Adipose tissue (tissue), 3 donors: Measurements from ENCODE around the gene OPCML. TPM values are rescaled to one million over a fixed set of nuclear protein-coding genes. Genes with fewer than 3 reads are reported as not detected.

Experiments used
- H3K27ac ChIP-seq: one replicate; pipeline ENCODE4 v1.5.1; 2013; ENCODE audit warnings: low read depth, low read length
- WGBS, 3 donors: extraction: QIAGEN DNeasy Blood & Tissue Kit; methylation state at CpG; one replicate each; pipeline ENCODE4 v1.1.7; 2013; 5-methylcytosine and 5-hydroxymethylcytosine counted together
- polyA plus RNA-seq, 3 donors: library from polyadenylated mRNA; stranded (reverse); fragments of 200-250 nt; gene quantifications; one replicate each; pipeline ENCODE4 v1.2.3, GENCODE V29; 2013
- donor health status: healthy with polysubstance abuse.
- donor health status: Bipolar disorder and iron deficiency.
- donor health status: healthy.

The OPCML gene
- polyA plus RNA-seq, 3 donors, result 0.01 to 0.04 TPM; not detected in 1

DNA sequence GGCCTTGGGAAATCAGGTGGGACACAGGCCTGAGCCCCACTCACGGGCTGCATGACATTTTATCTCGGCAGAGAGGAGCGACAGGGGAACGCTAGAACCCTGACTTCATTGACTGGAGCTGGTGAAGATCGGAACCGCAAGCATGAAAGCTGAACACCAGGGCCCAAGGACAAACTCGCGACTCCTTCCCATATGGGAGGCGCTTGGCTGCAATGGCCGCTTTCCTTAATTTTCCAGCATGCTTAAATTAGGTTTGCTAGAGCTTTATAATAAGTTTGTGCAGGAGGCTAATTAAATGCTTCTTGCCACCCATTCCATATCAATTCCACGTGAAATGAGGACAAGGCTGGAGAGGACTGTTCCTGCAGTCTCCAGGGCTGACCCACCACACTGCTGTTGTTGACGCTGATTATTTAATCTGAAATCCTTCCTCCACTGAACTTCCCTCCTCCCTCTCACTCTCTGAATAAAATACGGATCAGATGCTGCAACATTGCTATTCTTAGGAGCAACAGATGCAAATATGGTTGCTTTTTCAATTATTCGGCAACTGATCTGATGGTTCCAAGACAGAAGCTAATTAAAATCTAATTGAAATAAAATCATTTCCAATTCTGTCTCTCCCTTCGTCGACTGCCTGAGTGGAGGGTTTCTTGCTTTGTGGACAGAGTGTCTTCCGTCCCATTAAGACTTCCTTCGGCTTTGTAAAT is 692.9 kb downstream of the OPCML start:
- no peak overlapping the region for H3K27ac ChIP-seq
- WGBS, 3 donors, result 79 to 86% (median 86%) methylated on average over 18 of the region's 18 CpGs

DNA sequence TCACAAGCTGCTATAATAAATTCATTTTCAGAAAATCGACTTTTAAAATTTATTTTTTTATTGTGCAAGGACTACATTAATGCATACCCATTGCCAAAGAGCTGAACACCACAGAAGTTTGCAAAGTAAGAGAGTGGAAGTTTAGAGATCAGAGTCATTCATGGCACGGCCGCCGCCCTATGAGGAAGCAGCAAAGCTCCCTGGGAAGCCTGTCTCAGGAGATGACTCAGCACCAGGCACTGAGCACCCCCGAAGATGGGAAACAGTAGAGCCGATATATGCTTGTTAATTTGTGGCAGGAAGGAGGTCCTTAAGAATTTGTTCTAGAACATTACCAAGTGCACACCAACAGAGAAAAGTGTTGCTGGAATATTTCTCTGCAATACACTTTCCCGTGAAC is 693.7 kb downstream of the OPCML start:
- WGBS, 3 donors, result 47 to 73% (median 53%) methylated on average over 7 of the region's 7 CpGs
- no peak overlapping the region for H3K27ac ChIP-seq

DNA sequence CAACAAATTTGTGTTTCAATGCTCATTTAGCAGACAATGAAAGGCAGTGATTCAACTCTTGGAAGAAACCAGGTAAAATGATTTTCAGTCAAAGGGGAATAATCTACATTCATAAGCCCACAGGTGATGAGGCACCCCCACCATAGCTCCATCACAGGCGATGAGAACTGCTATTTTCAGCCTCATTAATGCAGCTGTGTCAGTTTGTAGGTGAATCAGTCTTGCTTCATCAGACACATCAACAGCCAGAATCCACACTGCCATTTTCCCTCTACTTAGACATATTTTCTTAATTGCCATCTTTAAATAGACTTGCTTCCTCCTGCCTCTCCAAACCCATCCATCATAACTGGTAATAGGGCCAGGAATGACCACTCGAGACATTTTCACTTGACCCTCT is 701.0 kb downstream of the OPCML start:
- 58 to 74% (median 63%) methylated on average over 2 of the region's 2 CpGs for WGBS, 3 donors
- H3K27ac ChIP-seq, result no peak overlapping the region

GRCh38 chr11:132824642-132825041 is 707.7 kb downstream of the OPCML start:
- no peak overlapping the region for H3K27ac ChIP-seq
- WGBS, 3 donors, result 44 to 82% (median 59%) methylated on average over 1 of the region's 1 CpG

- 85 to 97% (median 93%) methylated on average over 5 of the region's 5 CpGs for WGBS, 3 donors
- H3K27ac ChIP-seq, result no peak overlapping the region
These were observed 710.0 kb downstream of the OPCML start for GRCh38 chr11:132822276-132822675.

GRCh38 chr11:132821499-132821898 is 710.8 kb downstream of the OPCML start:
- 63 to 82% (median 70%) methylated on average over 4 of the region's 4 CpGs for WGBS, 3 donors

GRCh38 chr11:132821014-132821413 is 711.3 kb downstream of the OPCML start:
- no peak overlapping the region for H3K27ac ChIP-seq
- 29 to 43% (median 32%) methylated on average over 1 of the region's 1 CpG for WGBS, 3 donors

More at GRCh38 chr11:132821499-132821898, 710.8 kb downstream of the OPCML start:
- H3K27ac ChIP-seq, result no peak overlapping the region

DNA sequence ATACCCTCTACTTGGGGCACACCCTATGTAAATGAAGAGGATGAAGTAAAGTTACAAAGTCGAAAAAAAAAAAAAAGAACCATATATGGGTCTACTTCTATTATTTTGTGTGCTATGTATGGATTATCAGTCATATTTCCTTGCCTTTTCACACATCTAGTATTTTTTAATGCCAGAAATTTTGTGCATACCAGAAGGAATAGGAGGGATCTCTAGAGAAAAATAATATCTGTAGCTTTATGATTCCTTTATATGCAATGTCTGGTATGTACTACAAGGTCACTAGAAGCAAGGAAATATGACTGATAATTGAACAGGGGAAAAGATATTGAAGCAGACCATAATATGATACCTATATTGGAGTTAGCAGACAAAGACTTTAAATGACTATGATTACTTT is 713.4 kb downstream of the OPCML start:
- 63 to 79% (median 68%) methylated on average over 1 of the region's 1 CpG for WGBS, 3 donors
- H3K27ac ChIP-seq, result no peak overlapping the region

GRCh38 chr11:132817387-132817786 is 714.9 kb downstream of the OPCML start:
- H3K27ac ChIP-seq, result no peak overlapping the region

GRCh38 chr11:132814410-132814809 is 717.9 kb downstream of the OPCML start:
- WGBS, 3 donors, result 53 to 83% (median 80%) methylated on average over 2 of the region's 2 CpGs
- no peak overlapping the region for H3K27ac ChIP-seq

More at GRCh38 chr11:132817387-132817786, 714.9 kb downstream of the OPCML start:
- 87 to 100% (median 90%) methylated on average over 1 of the region's 1 CpG for WGBS, 3 donors

DNA sequence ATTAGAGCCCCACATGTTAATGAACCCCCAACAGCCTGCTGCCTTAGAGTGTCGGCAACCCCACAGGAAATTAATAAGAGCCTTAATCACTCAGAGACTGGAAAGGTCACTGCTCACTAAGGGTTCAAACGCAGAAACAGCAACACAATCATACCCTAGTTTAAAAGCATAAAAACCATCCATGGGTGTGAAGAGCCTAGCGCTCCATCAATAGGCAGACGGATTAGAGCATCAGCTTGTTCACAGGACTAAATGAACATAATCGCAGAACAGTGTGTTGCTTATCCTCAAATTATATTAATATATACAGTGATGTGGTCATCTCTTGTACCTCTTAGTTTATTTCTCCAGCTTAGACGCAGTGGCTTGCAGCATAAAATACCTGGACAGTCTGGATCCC is 720.7 kb downstream of the OPCML start:
- 80 to 85% (median 84%) methylated on average over 6 of the region's 6 CpGs for WGBS, 3 donors
- H3K27ac ChIP-seq, result no peak overlapping the region

DNA sequence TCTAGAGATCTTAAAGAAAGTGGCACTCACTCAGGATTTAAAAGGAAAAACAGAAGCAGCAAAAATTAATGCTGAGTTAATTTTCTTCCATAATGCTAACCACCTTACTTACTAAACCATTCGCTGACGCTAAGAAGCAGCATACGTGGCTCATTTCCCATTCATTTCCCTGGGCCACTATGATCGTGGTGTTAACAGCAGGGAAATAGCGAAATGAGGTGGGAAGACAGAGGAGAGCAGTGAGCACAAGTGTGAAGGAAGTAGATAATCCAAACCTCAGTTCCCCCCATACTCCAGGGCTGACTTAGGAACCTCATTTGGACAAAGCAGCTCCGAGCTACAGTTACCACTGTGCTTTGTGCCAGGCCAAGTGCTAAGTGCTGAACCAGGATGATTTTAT is 723.2 kb downstream of the OPCML start:
- WGBS, 3 donors, result 60 to 66% (median 63%) methylated on average over 6 of the region's 6 CpGs

DNA sequence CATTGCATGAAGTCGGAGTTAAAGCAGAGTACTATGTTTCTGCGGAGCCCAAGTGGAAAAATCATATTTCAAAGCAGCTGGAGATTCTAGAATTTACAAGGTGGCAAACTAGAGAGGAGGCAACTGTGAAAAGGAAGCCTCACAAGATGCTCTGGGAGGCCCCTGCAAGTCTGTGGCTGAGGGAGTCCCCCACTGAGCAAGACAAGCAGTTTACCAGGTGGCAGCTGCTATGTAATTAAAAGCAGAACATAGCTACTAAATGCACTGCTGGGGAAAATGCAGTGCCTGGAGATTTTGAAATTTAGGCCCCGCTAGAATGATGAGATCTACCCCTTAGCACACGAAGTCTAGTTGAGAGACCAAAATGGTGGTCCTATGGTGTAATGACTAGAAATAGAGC is 728.0 kb downstream of the OPCML start:
- H3K27ac ChIP-seq, result no peak overlapping the region
- 85 to 92% (median 89%) methylated on average over 4 of the region's 4 CpGs for WGBS, 3 donors

More for the DNA sequence above, 723.2 kb downstream of the OPCML start:
- no peak overlapping the region for H3K27ac ChIP-seq

- H3K27ac ChIP-seq, result no peak overlapping the region
- WGBS, 3 donors, result 61 to 95% (median 82%) methylated on average over 2 of the region's 2 CpGs
These were observed 728.9 kb downstream of the OPCML start for GRCh38 chr11:132803436-132803835.

DNA sequence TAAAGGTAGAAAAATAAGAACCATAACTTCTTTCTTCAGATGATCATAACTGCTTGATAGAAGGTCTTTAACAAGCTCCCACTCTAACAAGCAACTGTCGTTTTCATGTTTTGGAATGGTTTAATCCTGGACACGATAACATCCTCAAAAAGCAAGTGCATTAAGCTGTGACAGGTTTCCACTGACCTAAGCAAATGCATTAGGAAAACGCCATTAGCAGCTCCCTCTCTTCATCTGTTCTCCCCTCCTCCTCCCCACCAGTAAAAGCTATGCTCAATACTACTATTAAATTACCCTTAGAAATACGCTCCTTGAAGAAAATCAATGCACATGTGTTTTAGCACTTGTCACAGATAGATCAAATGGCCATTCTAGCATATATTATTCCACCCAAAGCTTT is 729.4 kb downstream of the OPCML start:
- WGBS, 3 donors, result 47 to 59% (median 55%) methylated on average over 4 of the region's 4 CpGs

GRCh38 chr11:132793831-132794230 is 738.5 kb downstream of the OPCML start:
- WGBS, 3 donors, result 70 to 82% (median 80%) methylated on average over 9 of the region's 9 CpGs

More for the DNA sequence above, 729.4 kb downstream of the OPCML start:
- no peak overlapping the region for H3K27ac ChIP-seq

DNA sequence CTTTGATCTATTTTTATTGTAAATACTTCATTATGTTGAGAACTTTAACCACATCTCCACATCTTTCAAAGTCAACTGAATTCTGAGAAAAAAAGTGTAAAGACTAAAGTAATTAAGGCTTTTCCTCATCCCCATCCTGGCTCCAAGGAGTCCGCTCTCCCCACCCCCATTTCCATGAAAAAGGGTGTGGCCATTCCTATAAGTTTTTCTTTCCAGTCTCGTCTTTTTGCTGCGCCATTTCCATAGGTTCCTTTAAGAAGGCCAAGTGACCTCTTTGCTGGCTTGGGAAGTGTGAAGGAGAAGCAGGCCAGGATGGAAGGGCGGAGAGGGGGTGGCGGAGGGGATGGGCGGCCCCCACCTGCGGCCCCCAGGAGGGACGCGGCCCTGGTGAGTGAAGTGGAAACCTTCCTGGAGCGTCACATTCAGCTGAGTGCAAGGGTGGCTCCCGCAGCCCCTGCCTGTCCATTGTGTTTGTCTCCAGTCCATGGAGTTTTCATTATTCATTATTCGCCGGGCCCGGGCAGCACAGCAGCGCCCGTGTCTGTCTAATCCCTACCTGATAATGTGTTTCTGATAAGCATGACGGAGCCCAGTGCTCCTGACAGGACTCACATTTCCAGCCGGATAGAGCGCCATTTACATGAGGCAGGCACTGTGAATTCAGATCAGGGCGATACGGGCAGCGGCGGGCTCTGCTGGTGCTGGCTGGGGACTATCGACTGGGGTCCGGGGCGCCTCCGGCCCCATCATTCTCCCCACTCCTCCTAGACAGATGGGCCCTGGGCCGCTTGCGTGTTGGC is 739.8 kb downstream of the OPCML start:
- H3K27ac ChIP-seq, result no peak overlapping the region
- WGBS, 3 donors, result 48 to 60% (median 55%) methylated on average over 29 of the region's 29 CpGs

More at GRCh38 chr11:132793831-132794230, 738.5 kb downstream of the OPCML start:
- no peak overlapping the region for H3K27ac ChIP-seq

DNA sequence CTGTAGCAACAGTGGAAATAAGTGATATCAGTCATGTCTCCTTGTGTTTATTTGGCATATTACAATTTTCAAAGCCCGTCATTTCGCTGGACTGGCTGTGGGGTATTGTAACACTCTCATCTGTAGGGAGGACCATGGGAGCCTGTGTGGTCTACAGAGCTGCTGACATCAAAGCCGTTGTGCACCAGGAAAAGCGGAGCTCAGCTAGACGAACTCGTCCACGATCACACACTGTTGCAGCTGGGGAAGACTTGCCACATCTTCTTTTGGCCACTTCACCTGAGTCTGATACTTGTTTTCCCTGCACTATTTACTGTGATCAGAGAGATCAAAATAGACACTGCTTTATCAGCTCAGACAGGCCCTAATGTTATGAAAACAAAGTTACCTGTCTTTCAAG is 741.3 kb downstream of the OPCML start:
- no peak overlapping the region for H3K27ac ChIP-seq
- 75 to 91% (median 90%) methylated on average over 7 of the region's 7 CpGs for WGBS, 3 donors

- H3K27ac ChIP-seq, result no peak overlapping the region
- 82 to 91% (median 89%) methylated on average over 5 of the region's 5 CpGs for WGBS, 3 donors
These were observed 741.8 kb downstream of the OPCML start for GRCh38 chr11:132790466-132790865.
